HG03280 (cell line): Measurements from ENCODE around the gene NAT10.
"Not testable (repeated sequence)": the region's sequence is repeated elsewhere in the genome, so short reads cannot be mapped to it uniquely, and the experiment has no call there.

Experiments
- ATAC-seq: cut with Tn5 transposase; IDR thresholded peaks from one replicate; pipeline ENCODE4 v1.9.1; 2021; ENCODE audit warnings: mild to moderate bottlenecking, moderate library complexity; ENCODE audit not compliant: unreplicated experiment

The NAT10 gene

GRCh38 chr11:34166806-34167740 lies 61.6 kb downstream of the NAT10 start:
- no peak for ATAC-seq

GRCh38 chr11:34167961-34168360 lies 62.5 kb downstream of the NAT10 start:
- ATAC-seq = no peak

GRCh38 chr11:34168642-34169420 lies 63.4 kb downstream of the NAT10 start:
- no peak for ATAC-seq

GRCh38 chr11:34169686-34170085 lies 64.3 kb downstream of the NAT10 start:
- no peak for ATAC-seq

- ATAC-seq = no peak
These were observed 67.6 kb downstream of the NAT10 start for GRCh38 chr11:34173050-34173449.

GRCh38 chr11:34174412-34175041 lies 69.1 kb downstream of the NAT10 start:
- ATAC-seq = peak; percentile 87

GRCh38 chr11:34175284-34176019 lies 70.0 kb downstream of the NAT10 start:
- ATAC-seq = no peak

- no peak for ATAC-seq
These were observed 71.4 kb downstream of the NAT10 start for GRCh38 chr11:34176751-34177209.

GRCh38 chr11:34178209-34178821 lies 72.9 kb downstream of the NAT10 start:
- no peak for ATAC-seq

- no peak for ATAC-seq
These were observed 73.7 kb downstream of the NAT10 start for GRCh38 chr11:34179026-34179675.

GRCh38 chr11:34180040-34180813 lies 74.8 kb downstream of the NAT10 start:
- peak; percentile 50 for ATAC-seq

- ATAC-seq = not testable (repeated sequence)
These were observed 75.4 kb downstream of the NAT10 start for GRCh38 chr11:34180814-34181165.

GRCh38 chr11:34181251-34181650 lies 75.8 kb downstream of the NAT10 start:
- ATAC-seq = no peak

GRCh38 chr11:34181856-34182405 lies 76.5 kb downstream of the NAT10 start:
- no peak for ATAC-seq

- no peak for ATAC-seq
These were observed 77.0 kb downstream of the NAT10 start for GRCh38 chr11:34182425-34182824.

GRCh38 chr11:34182921-34183685 lies 77.7 kb downstream of the NAT10 start:
- ATAC-seq = no peak

- no peak for ATAC-seq
These were observed 78.5 kb downstream of the NAT10 start for GRCh38 chr11:34183848-34184391.
